IPS-NIHi7 (cell line): ENCODE measurements around the gene LRRC27.
"Not testable (repeated sequence)": the region's sequence is repeated elsewhere in the genome, so short reads cannot be mapped to it uniquely, and the experiment has no call there.

Experiments used
- DNase-seq: peaks from one replicate; pipeline ENCODE4 v3.0.0; 2012; ENCODE audit warnings: mixed read lengths; ENCODE audit errors: extremely low spot score

LRRC27 gene

GRCh38 chr10:132374612-132375011 lies 42.6 kb downstream of the LRRC27 start:
- no peak for DNase-seq

- DNase-seq: peak; percentile 47
Measured at GRCh38 chr10:132375116-132375794, 43.3 kb downstream of the LRRC27 start.

- no peak for DNase-seq
Measured at GRCh38 chr10:132375795-132376297, 43.9 kb downstream of the LRRC27 start.

GRCh38 chr10:132376394-132376851 lies 44.4 kb downstream of the LRRC27 start:
- DNase-seq: no peak

GRCh38 chr10:132377326-132377725 lies 45.3 kb downstream of the LRRC27 start:
- no peak for DNase-seq

GRCh38 chr10:132379026-132379425 lies 47.0 kb downstream of the LRRC27 start:
- not testable (repeated sequence) for DNase-seq

- DNase-seq: not testable (repeated sequence)
Measured at GRCh38 chr10:132380986-132381385, 49.0 kb downstream of the LRRC27 start.

- no peak for DNase-seq
Measured at GRCh38 chr10:132381741-132382140, 49.7 kb downstream of the LRRC27 start.

GRCh38 chr10:132382231-132382922 lies 50.4 kb downstream of the LRRC27 start:
- DNase-seq: no peak

GRCh38 chr10:132383101-132383500 lies 51.1 kb downstream of the LRRC27 start:
- DNase-seq: no peak

- DNase-seq: no peak
Measured at GRCh38 chr10:132383751-132384196, 51.8 kb downstream of the LRRC27 start.

- no peak for DNase-seq
Measured at GRCh38 chr10:132384618-132385388, 52.8 kb downstream of the LRRC27 start.

- no peak for DNase-seq
Measured at GRCh38 chr10:132385389-132385667, 53.3 kb downstream of the LRRC27 start.

GRCh38 chr10:132385721-132386418 lies 53.9 kb downstream of the LRRC27 start:
- no peak for DNase-seq

- DNase-seq: no peak
Measured at GRCh38 chr10:132386419-132386831, 54.4 kb downstream of the LRRC27 start.

- DNase-seq: not testable (repeated sequence)
Measured at GRCh38 chr10:132386896-132387295, 54.9 kb downstream of the LRRC27 start.

- DNase-seq: peak; percentile 98
Measured at GRCh38 chr10:132387764-132388210, 55.8 kb downstream of the LRRC27 start.

- DNase-seq: peak; percentile 78
Measured at GRCh38 chr10:132388891-132389432, 57.0 kb downstream of the LRRC27 start.

- no peak for DNase-seq
Measured at GRCh38 chr10:132389433-132390169, 57.6 kb downstream of the LRRC27 start.

- no peak for DNase-seq
Measured at GRCh38 chr10:132390170-132390920, 58.4 kb downstream of the LRRC27 start.
